KOPT-K1 (cell line): Measurements from ENCODE around the gene TMEM139.

ENCODE experiments used
- H3K27ac ChIP-seq: fragments of 200-600 bp; sonication (generic); 2 replicates; pipeline ENCODE4 v1.5.1; 2016; ENCODE audit warnings: antibody characterized with exemption, mild to moderate bottlenecking, low read depth, low read length; ENCODE audit not compliant: poor library complexity, severe bottlenecking
- H3K36me3 ChIP-seq: fragments of 200-600 bp; sonication (generic); 2 replicates; pipeline ENCODE4 v1.5.1; 2017; ENCODE audit warnings: antibody characterized with exemption, mild to moderate bottlenecking, low read length, moderate library complexity; ENCODE audit not compliant: insufficient read depth
- H3K9me3 ChIP-seq: fragments of 200-600 bp; sonication (generic); 2 replicates; pipeline ENCODE4 v1.5.1; 2017; ENCODE audit warnings: antibody characterized with exemption, low read length, mild to moderate bottlenecking; ENCODE audit not compliant: insufficient read depth, poor library complexity, severe bottlenecking

The TMEM139 gene

GRCh38 chr7:143318661-143319060, 33.9 kb downstream of the TMEM139 start:
- no peak overlapping the region for H3K27ac ChIP-seq
- H3K9me3 ChIP-seq: no peaks in the 10 kb centered on the region
- no peaks in the 10 kb centered on the region for H3K36me3 ChIP-seq

DNA sequence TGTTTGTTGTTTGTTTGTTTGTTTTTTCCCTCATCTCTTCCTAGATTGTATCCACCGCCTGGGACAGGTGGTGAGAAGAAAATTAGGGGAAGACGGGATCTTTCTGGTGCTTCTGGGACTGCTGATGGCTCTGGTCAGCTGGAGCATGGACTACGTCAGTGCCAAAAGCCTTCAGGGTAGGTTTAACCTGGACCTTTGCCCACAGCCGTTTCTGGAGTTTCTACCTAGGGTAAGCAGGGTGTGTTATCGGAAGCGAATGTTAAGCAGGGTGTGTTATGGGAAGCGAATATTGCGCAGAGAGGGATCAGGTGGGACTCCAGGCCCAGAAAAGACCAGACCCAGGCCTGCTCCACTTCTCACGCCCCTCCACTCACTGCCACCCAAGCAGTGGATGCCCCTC, 35.9 kb downstream of the TMEM139 start:
- H3K27ac ChIP-seq: no peak overlapping the region
- H3K9me3 ChIP-seq: no peaks in the 10 kb centered on the region
- H3K36me3 ChIP-seq: no peaks in the 10 kb centered on the region

DNA sequence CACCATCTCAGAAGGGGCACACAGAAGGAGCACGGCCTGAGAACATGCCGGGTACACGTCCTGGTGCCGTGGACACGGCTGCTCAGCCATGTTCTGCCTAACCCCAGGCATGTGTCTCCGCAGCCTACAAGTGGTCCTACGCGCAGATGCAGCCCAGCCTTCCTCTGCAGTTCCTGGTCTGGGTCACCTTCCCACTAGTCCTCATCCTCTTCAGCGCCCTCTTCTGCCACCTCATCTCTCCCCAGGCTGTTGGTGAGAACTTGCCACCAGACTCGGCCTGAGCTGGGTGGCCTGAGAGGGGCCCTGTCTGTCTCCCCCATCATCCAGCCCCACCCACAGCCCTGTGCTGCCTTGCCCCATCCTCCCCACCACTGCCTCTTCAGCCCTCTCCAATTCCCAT, 36.5 kb downstream of the TMEM139 start:
- Histone ChIP-seq H3K27ac (no peak overlapping the region), H3K36me3 (no peaks in the 10 kb centered on the region), H3K9me3 (no peaks in the 10 kb centered on the region)

DNA sequence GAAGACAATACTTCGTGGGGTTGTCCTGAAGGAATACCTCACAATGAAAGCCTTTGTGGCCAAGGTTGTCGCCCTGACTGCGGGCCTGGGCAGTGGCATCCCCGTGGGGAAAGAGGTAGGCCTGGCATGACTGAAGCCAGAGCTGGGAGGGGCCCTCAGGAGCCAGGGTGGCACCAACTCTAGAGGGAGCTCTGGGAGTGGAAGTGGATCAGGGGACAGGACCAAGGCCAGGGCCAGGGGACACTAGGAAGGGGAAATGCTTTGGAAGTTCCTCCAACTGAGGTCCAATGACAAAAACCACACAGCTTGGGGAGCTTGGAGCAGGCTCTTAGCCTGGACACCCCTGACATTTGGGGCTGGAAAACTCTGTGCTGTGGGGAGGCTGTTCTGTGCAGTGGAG, 37.0 kb downstream of the TMEM139 start:
- Histone ChIP-seq H3K36me3 (no peaks in the 10 kb centered on the region), H3K9me3 (no peaks in the 10 kb centered on the region), H3K27ac (no peak overlapping the region)

- H3K27ac ChIP-seq: no peak overlapping the region
Measured at GRCh38 chr7:143322760-143323633, 38.2 kb downstream of the TMEM139 start.

GRCh38 chr7:143323653-143324052, 38.9 kb downstream of the TMEM139 start:
- Histone ChIP-seq H3K27ac (no peak overlapping the region), H3K9me3 (no peaks in the 10 kb centered on the region), H3K36me3 (no peaks in the 10 kb centered on the region)

More at GRCh38 chr7:143322760-143323633, 38.2 kb downstream of the TMEM139 start:
- H3K36me3 ChIP-seq: no peaks in the 10 kb centered on the region
- H3K9me3 ChIP-seq: no peaks in the 10 kb centered on the region

DNA sequence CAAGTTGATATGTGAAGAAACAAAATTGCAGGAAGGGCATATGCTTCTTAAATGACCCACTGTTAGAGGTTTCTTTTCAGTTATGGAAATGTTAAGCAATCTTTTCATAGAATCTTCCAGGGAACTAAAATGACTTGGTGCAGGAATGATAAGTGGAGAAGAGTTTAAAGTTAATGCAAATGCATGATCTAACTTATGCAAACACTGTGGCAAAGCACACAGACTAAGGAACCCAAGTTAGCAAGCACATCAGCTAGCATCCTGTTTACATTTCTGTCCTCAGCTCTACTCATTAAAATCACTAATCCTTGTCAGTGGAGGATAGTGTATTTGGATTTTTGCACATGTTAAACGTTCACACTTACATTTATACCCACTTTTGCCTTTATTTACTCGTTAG, 40.5 kb downstream of the TMEM139 start:
- Histone ChIP-seq H3K27ac (no peak overlapping the region), H3K9me3 (no peaks in the 10 kb centered on the region), H3K36me3 (no peaks in the 10 kb centered on the region)

- Histone ChIP-seq H3K9me3 (no peaks in the 10 kb centered on the region), H3K27ac (no peak overlapping the region), H3K36me3 (no peaks in the 10 kb centered on the region)
Measured at GRCh38 chr7:143327903-143328302, 43.1 kb downstream of the TMEM139 start.

- Histone ChIP-seq H3K27ac (no peak overlapping the region), H3K36me3 (no peaks in the 10 kb centered on the region), H3K9me3 (no peaks in the 10 kb centered on the region)
Measured at GRCh38 chr7:143329471-143330170, 44.9 kb downstream of the TMEM139 start.

DNA sequence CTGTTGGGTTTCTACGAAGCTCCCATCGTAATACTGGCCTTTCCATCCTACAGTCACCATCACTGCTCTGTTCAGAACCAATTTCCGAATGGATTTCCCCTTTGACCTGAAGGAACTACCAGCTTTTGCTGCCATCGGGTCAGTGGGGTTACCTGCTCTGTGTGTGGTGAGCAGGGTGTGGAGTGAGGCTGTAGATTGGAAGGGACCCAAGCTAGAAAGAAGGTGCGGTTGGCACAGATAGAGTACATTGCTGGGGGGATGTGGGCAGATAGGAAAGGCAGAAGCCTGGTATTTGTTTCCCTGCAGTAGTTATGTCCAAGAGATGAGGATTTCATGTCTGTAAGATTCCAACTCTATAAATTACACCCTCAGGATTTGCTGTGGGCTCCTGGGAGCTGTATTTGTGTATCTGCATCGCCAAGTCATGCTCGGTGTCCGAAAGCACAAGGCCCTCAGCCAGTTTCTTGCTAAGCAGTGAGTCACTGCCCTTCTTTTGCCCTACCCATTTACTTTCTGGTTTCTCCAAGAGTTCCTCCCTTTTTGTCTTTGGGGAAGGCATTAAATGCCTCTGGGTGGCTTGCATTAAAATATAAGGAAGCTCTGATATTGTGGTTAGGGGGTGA, 46.5 kb downstream of the TMEM139 start:
- H3K36me3 ChIP-seq: no peaks in the 10 kb centered on the region
- H3K9me3 ChIP-seq: no peaks in the 10 kb centered on the region
- no peak overlapping the region for H3K27ac ChIP-seq

- Histone ChIP-seq H3K27ac (no peak overlapping the region), H3K36me3 (no peaks in the 10 kb centered on the region), H3K9me3 (peaks cover 3% of the 10 kb centered on the region)
Measured at GRCh38 chr7:143334244-143334643, 49.5 kb downstream of the TMEM139 start.

DNA sequence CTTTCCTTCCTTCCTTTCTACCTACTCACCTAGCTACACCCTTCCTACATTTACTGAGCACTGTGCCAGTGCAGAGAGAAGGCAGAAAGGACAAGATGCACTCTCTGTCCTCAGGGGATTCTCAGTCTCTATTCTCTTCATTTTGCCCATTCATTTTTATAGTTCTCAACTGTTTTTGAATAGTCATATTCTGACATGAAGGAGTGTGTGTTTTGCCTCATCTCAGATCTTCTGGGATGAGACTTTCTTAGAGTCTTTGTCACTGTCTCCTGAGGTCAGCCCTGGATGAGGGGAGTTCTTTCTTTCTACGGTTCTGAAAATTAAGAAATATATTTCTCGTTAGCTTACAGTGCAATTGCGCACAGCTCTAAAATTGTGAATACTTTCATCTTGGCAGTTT, 52.5 kb downstream of the TMEM139 start:
- H3K27ac ChIP-seq: no peak overlapping the region
- peaks cover 3% of the 10 kb centered on the region for H3K9me3 ChIP-seq
- H3K36me3 ChIP-seq: no peaks in the 10 kb centered on the region
